OCI-LY7 (cell line): ENCODE results near the gene FLRT1.

Source experiments
- CTCF ChIP-seq: fragments of 200-600 bp; sonication (generic); conservative IDR thresholded peaks from 2 replicates; pipeline ENCODE4 v1.5.1; 2014; ENCODE audit warnings: mild to moderate bottlenecking, antibody characterized with exemption, low read length, moderate library complexity, mixed read lengths
- EZH2phosphoT487 ChIP-seq: fragments of 200-600 bp; sonication (generic); IDR thresholded peaks from 2 replicates; pipeline ENCODE4 v1.6.1; 2018; ENCODE audit warnings: low read depth, borderline replicate concordance, mild to moderate bottlenecking, mixed run types, antibody characterized with exemption, low read length, moderate library complexity, mixed read lengths

- TF ChIP-seq EZH2phosphoT487 (no peak), CTCF (no peak)
Measured at GRCh38 chr11:64008283-64008913, 27.3 kb upstream of the FLRT1 start.
